B cell (primary cell): Measurements from ENCODE around the gene PLEKHM3. TPM values are rescaled to one million over a fixed set of nuclear protein-coding genes. Genes with fewer than 3 reads are reported as not detected.

Experiments
- ATAC-seq: fragments of 200-7000 bp; cut with Tn5 transposase; one replicate; pipeline ENCODE4 v1.10.0; 2021; ENCODE audit warnings: low read depth, mild to moderate bottlenecking, moderate number of reproducible peaks, moderate library complexity
- CTCF ChIA-PET: fragments of 350-600 bp; sonication (Branson Sonifier 250); formaldehyde crosslinking; loops from one replicate; lab custom pipeline; 2021; ENCODE audit warnings: antibody characterized with exemption, inconsistent platforms; lab: Charles Lee
- POLR2A ChIA-PET: fragments of 350-600 bp; sonication (Branson Sonifier 250); formaldehyde crosslinking; loops from one replicate; lab custom pipeline; 2021; ENCODE audit warnings: antibody characterized with exemption; lab: Charles Lee
- DNase-seq: peaks from one replicate; pipeline ENCODE4 v3.0.0; 2013
- H2AFZ ChIP-seq: 2 replicates; pipeline ENCODE4 v1.6.1; 2012; ENCODE audit warnings: mild to moderate bottlenecking, low read depth, low read length; ENCODE audit not compliant: insufficient read depth, poor library complexity, severe bottlenecking
- H3K27ac ChIP-seq, 2 donors: 1 replicate in 1 of 2; 2 replicates in 1 of 2; pipeline ENCODE4 v1.5.1; 2012 to 2013; ENCODE audit warnings: low read length in 2 of 2, mild to moderate bottlenecking in 2 of 2, moderate library complexity in 1 of 2
- H3K27me3 ChIP-seq, 4 experiments: fragments of 200-600 bp in 1 of 4; sonication (generic) in 1 of 4; replicated peaks in 1 of 4; 1 replicate in 2 of 4; 2 replicates in 2 of 4; pipeline versions ENCODE4 v1.6.1 to v1.7.0; 2013 to 2016; ENCODE audit warnings: low read length in 3 of 4, mild to moderate bottlenecking in 2 of 4, mixed read lengths in 1 of 4, moderate library complexity in 1 of 4; ENCODE audit not compliant: insufficient read depth in 4 of 4, control insufficient read depth in 3 of 4; ENCODE audit errors: control extremely low read depth in 1 of 4
- H3K36me3 ChIP-seq, 2 experiments: replicated peaks in 1 of 2; 1 replicate in 1 of 2; 2 replicates in 1 of 2; pipeline versions ENCODE4 v1.6.1 to v1.7.1; 2013; ENCODE audit warnings: low read length in 1 of 2; ENCODE audit not compliant: insufficient read depth in 2 of 2, control insufficient read depth in 1 of 2; ENCODE audit errors: control extremely low read depth in 1 of 2, extremely low read depth in 1 of 2
- H3K4me1 ChIP-seq, 2 donors: fragments of 200-600 bp in 1 of 2; sonication (generic) in 1 of 2; 1 replicate in 1 of 2; 2 replicates in 1 of 2; pipeline versions ENCODE4 v1.5.1 to v1.6.1; 2013 to 2017; ENCODE audit warnings: low read length in 2 of 2; ENCODE audit not compliant: control insufficient read depth in 2 of 2, insufficient read depth in 2 of 2
- H3K4me2 ChIP-seq: replicated peaks from 2 replicates; pipeline ENCODE3; 2012; ENCODE audit warnings: mild to moderate bottlenecking, low read depth, low read length; ENCODE audit not compliant: poor library complexity, severe bottlenecking
- H3K4me3 ChIP-seq, 5 experiments: fragments of 200-600 bp in 1 of 5; sonication (generic) in 1 of 5; 1 replicate in 3 of 5; 2 replicates in 2 of 5; pipeline versions ENCODE4 v1.5.1 to v1.7.0; 2011 to 2016; ENCODE audit warnings: low read length in 4 of 5, mild to moderate bottlenecking in 4 of 5, low read depth in 2 of 5, control low read depth in 1 of 5, moderate library complexity in 1 of 5; ENCODE audit not compliant: insufficient read depth in 1 of 5; ENCODE audit errors: control extremely low read depth in 1 of 5, extremely low read depth in 1 of 5
- H3K79me2 ChIP-seq: fragments of 200-600 bp; sonication (generic); one replicate; pipeline ENCODE4 v1.6.0; 2016; ENCODE audit warnings: low read length; ENCODE audit not compliant: control insufficient read depth, insufficient read depth
- H3K9ac ChIP-seq: fragments of 200-600 bp; sonication (generic); 2 replicates; pipeline ENCODE4 v1.6.1; 2017; ENCODE audit warnings: mild to moderate bottlenecking, low read length, moderate library complexity
- H3K9me3 ChIP-seq, 3 donors: one replicate each; pipeline versions ENCODE4 v1.6.1 to v1.7.1; 2013; ENCODE audit warnings: low read length in 2 of 3; ENCODE audit not compliant: control insufficient read depth in 2 of 3, insufficient read depth in 1 of 3; ENCODE audit errors: control extremely low read depth in 1 of 3
- H4K20me1 ChIP-seq: 2 replicates; pipeline ENCODE4 v1.6.0; 2012; ENCODE audit warnings: mild to moderate bottlenecking, low read length; ENCODE audit not compliant: insufficient read depth, control insufficient read depth, poor library complexity, severe bottlenecking
- H3K27ac Mint-ChIP-seq: one replicate; pipeline ENCODE4 v1.8.0; 2021; ENCODE audit warnings: mixed read lengths
- H3K27me3 Mint-ChIP-seq: one replicate; pipeline ENCODE4 v1.8.0; 2021; ENCODE audit warnings: mixed read lengths
- H3K4me1 Mint-ChIP-seq: one replicate; pipeline ENCODE4 v1.8.0; 2021; ENCODE audit warnings: mixed read lengths
- H3K4me3 Mint-ChIP-seq: one replicate; pipeline ENCODE4 v1.8.0; 2021; ENCODE audit warnings: mixed read lengths
- H3K9me3 Mint-ChIP-seq: one replicate; pipeline ENCODE4 v1.8.0; 2022; ENCODE audit warnings: mixed read lengths; ENCODE audit not compliant: insufficient read depth
- CTCF ChIP-seq: fragments of 200-600 bp; IDR thresholded peaks from one replicate; pipeline ENCODE4 v1.8.0; 2022; ENCODE audit warnings: antibody characterized with exemption, mild to moderate bottlenecking
- EZH2 ChIP-seq: IDR thresholded peaks from 2 replicates; pipeline ENCODE4 v1.6.1; 2012; ENCODE audit warnings: borderline replicate concordance, low read depth, mild to moderate bottlenecking, moderate library complexity, low read length; ENCODE audit not compliant: insufficient read depth, poor library complexity, severe bottlenecking
- WGBS: methylation state at CpG from one replicate; pipeline ENCODE4 v1.1.5; 2013; ENCODE audit warnings: missing lambda C conversion rate; ENCODE audit not compliant: insufficient coverage; 5-methylcytosine and 5-hydroxymethylcytosine counted together
- intact Hi-C: fragments of 100-400 bp; cut with micrococcal nuclease; formaldehyde crosslinking; loops from one replicate; pipeline ENCODE4 v1.10.0; 2022
- polyA plus RNA-seq: library from polyadenylated mRNA; depleted of rRNA; stranded (reverse); fragments of >200 nt; gene quantifications from 2 replicates; pipeline ENCODE4 v1.2.3, GENCODE V29; 2012
- total RNA-seq, 2 donors: library from RNA; stranded (reverse); fragments of 120-200 nt in 1 of 2; gene quantifications; 1 replicate in 1 of 2; 2 replicates in 1 of 2; pipeline versions ENCODE4 v1.2.3 to v1.2.4, GENCODE V29; 2013 to 2022

PLEKHM3 gene
- total and polyA plus RNA-seq, 2 donors (not counting 1 experiment from before 2014, with no cell fraction given), result 4.0 to 17.7 TPM

- POLR2A ChIA-PET, result no interaction called here
- 100% methylated on average over 1 of the region's 3 CpGs for WGBS
Observed at GRCh38 chr2:207984765-207985480, 40.4 kb downstream of the PLEKHM3 start.

More at GRCh38 chr2:207984765-207985480, 40.4 kb downstream of the PLEKHM3 start:
- intact Hi-C loops, result no loop called here
- H3K4me1 ChIP-seq, result peaks cover 37 to 48% of the 10 kb centered on the region in 2 donors
- peak; percentile 20 for DNase-seq
- no peaks in the 10 kb centered on the region for H3K9me3 Mint-ChIP-seq
- no peak overlapping the region for H3K9ac ChIP-seq
- peak overlapping the region; percentile 44 to 78 for H3K27ac ChIP-seq
- H3K27me3 Mint-ChIP-seq, result no peaks in the 10 kb centered on the region
- peak overlapping the region; percentile 50 for H3K27ac Mint-ChIP-seq
- H2AFZ ChIP-seq, result peak overlapping the region; percentile 20
- CTCF ChIA-PET, result no interaction called here
- peak overlapping the region; percentile 33 for H3K4me3 Mint-ChIP-seq
- H4K20me1 ChIP-seq, result no peaks in the 10 kb centered on the region
- peak overlapping the region; percentile 41 for H3K4me2 ChIP-seq
- ATAC-seq, result no peak
- no peak overlapping the region for H3K4me3 ChIP-seq
- no peaks in the 10 kb centered on the region for H3K36me3 ChIP-seq
- TF ChIP-seq EZH2 (no peak), CTCF (no peak)
- H3K27me3 ChIP-seq, result no peaks in the 10 kb centered on the region
- no peaks in the 10 kb centered on the region for H3K9me3 ChIP-seq
- H3K4me1 Mint-ChIP-seq, result peaks cover 33% of the 10 kb centered on the region
- peaks cover 5% of the 10 kb centered on the region for H3K79me2 ChIP-seq
